Neural cell (in vitro differentiated cells): ENCODE data around the gene DMXL2. TPM values are rescaled to one million over a fixed set of nuclear protein-coding genes. Genes with fewer than 3 reads are reported as not detected.

Experiments used
- H2AFZ ChIP-seq: fragments of 200-600, 300-800 bp; sonication (generic), shearing (Covaris generic); 2 replicates; pipeline ENCODE4 v1.6.0; 2014; ENCODE audit warnings: low read depth, mild to moderate bottlenecking, antibody characterized with exemption, low read length, moderate library complexity
- H3F3A ChIP-seq: fragments of 200-600 bp; shearing (Covaris generic); 2 replicates; pipeline ENCODE4 v1.6.1; 2016; ENCODE audit warnings: mild to moderate bottlenecking, moderate library complexity, mixed read lengths, antibody characterized with exemption, low read length; ENCODE audit not compliant: insufficient read depth, poor library complexity, severe bottlenecking
- H3K27ac ChIP-seq: fragments of 200-600, 300-800 bp; sonication (generic), shearing (Covaris generic); 2 replicates; pipeline ENCODE4 v1.5.1; 2014; ENCODE audit warnings: mild to moderate bottlenecking, low read length, moderate library complexity
- H3K27me3 ChIP-seq: fragments of 300-800, 200-600 bp; sonication (generic), shearing (Covaris generic); 2 replicates; pipeline ENCODE4 v1.6.0; 2014; ENCODE audit warnings: mild to moderate bottlenecking, low read depth, low read length, moderate library complexity; ENCODE audit not compliant: insufficient read depth
- H3K36me3 ChIP-seq: fragments of 300-800, 200-600 bp; sonication (generic), shearing (Covaris generic); 2 replicates; pipeline ENCODE4 v1.5.1; 2014; ENCODE audit warnings: mild to moderate bottlenecking, antibody characterized with exemption, low read length, moderate library complexity; ENCODE audit not compliant: insufficient read depth
- H3K4me2 ChIP-seq: fragments of 300-800, 200-600 bp; sonication (generic), shearing (Covaris generic); 2 replicates; pipeline ENCODE4 v1.6.0; 2014; ENCODE audit warnings: mild to moderate bottlenecking, low read length
- H3K4me3 ChIP-seq: fragments of 300-800, 200-600 bp; sonication (generic), shearing (Covaris generic); 2 replicates; pipeline ENCODE4 v1.5.1; 2014; ENCODE audit warnings: mild to moderate bottlenecking, low read length, moderate library complexity
- H3K79me2 ChIP-seq: fragments of 200-600 bp; shearing (Covaris generic); replicated peaks from 2 replicates; pipeline ENCODE4 v1.6.0; 2014; ENCODE audit warnings: mild to moderate bottlenecking, low read length, moderate library complexity; ENCODE audit not compliant: insufficient read depth
- H3K9ac ChIP-seq: fragments of 300-800, 200-600 bp; sonication (generic), shearing (Covaris generic); 2 replicates; pipeline ENCODE4 v1.6.1; 2016; ENCODE audit warnings: mild to moderate bottlenecking, low read length, mixed read lengths
- H3K9me2 ChIP-seq: fragments of 200-600 bp; shearing (Covaris generic); 2 replicates; pipeline ENCODE4 v1.6.1; 2016; ENCODE audit warnings: mild to moderate bottlenecking, low read length, mixed read lengths; ENCODE audit not compliant: insufficient read depth
- H3K9me3 ChIP-seq: fragments of 200-600, 300-800 bp; sonication (generic), shearing (Covaris generic); 2 replicates; pipeline ENCODE4 v1.6.1; 2016; ENCODE audit warnings: mild to moderate bottlenecking, mixed run types, low read length, moderate library complexity, mixed read lengths
- H4K20me1 ChIP-seq: fragments of 200-600 bp; shearing (Covaris generic); 2 replicates; pipeline ENCODE4 v1.6.1; 2016; ENCODE audit warnings: mild to moderate bottlenecking, mixed run types; ENCODE audit not compliant: insufficient read depth
- EP300 ChIP-seq: fragments of 450-650 bp; conservative IDR thresholded peaks from 2 replicates; pipeline ENCODE4 v1.6.1; 2014; ENCODE audit warnings: antibody characterized with exemption, mild to moderate bottlenecking, moderate library complexity; ENCODE audit not compliant: poor library complexity, severe bottlenecking
- EZH2 ChIP-seq: fragments of 200-600, 300-800 bp; shearing (Covaris generic), sonication (generic); IDR thresholded peaks from 2 replicates; pipeline ENCODE4 v1.6.1; 2014; ENCODE audit warnings: antibody characterized with exemption, low read length, borderline replicate concordance, mild to moderate bottlenecking; ENCODE audit not compliant: insufficient read depth, poor library complexity, severe bottlenecking
- MXI1 ChIP-seq: fragments of 450-650 bp; conservative IDR thresholded peaks from 2 replicates; pipeline ENCODE4 v1.6.1; 2014; ENCODE audit warnings: antibody characterized with exemption, mild to moderate bottlenecking; ENCODE audit not compliant: poor library complexity, severe bottlenecking
- POLR2AphosphoS5 ChIP-seq: IDR thresholded peaks from 2 replicates; pipeline ENCODE4 v1.6.1; 2012
- RAD21 ChIP-seq: fragments of 450-650 bp; conservative IDR thresholded peaks from 2 replicates; pipeline ENCODE4 v1.6.1; 2014; ENCODE audit warnings: antibody characterized with exemption, mild to moderate bottlenecking, moderate library complexity
- SMC3 ChIP-seq: fragments of 450-650 bp; conservative IDR thresholded peaks from 2 replicates; pipeline ENCODE4 v1.6.1; 2014; ENCODE audit warnings: antibody characterized with exemption, mild to moderate bottlenecking, moderate library complexity; ENCODE audit not compliant: poor library complexity
- TAF1 ChIP-seq: IDR thresholded peaks from 2 replicates; pipeline ENCODE4 v1.6.1; 2012; ENCODE audit warnings: low read depth
- polyA plus RNA-seq: library from polyadenylated mRNA; depleted of rRNA; stranded (reverse); fragments of >200 nt; gene quantifications from 2 replicates; pipeline ENCODE4 v1.2.3, GENCODE V29; 2014
- TF ChIP-seq, protein P1 (sequence below): fragments of 450-650 bp; IDR thresholded peaks from 2 replicates; pipeline ENCODE4 v1.5.1; 2014; ENCODE audit warnings: antibody characterized with exemption, mild to moderate bottlenecking, moderate library complexity; ENCODE audit not compliant: poor library complexity, severe bottlenecking
- TF ChIP-seq, protein P2 (sequence below): IDR thresholded peaks from 2 replicates; pipeline ENCODE4 v1.6.1; 2012; ENCODE audit warnings: borderline replicate concordance

DMXL2 gene
- polyA plus RNA-seq, 1 donor from 2014 or later = 176 TPM

DNA sequence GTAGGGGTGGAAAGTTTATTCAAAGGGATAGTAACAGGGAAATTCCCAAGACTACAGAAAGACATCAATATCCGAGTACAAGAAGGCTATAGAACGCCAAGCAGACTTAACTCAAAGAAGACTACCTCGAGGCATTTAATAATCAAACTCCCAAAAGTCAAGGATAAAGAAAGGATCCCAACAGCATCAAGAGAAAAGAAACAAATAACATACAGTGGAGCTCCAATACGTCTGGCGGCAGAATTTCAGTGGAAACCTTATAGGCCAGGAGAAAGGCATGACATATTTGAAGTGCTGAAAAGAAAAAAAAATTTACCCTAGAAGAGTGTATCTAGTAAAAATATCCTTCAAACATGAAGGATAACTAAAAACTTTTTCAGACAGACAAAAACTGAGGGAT, 95.6 kb downstream of the DMXL2 start:
- H3K9me3 ChIP-seq = peaks cover 10% of the 10 kb centered on the region
- H3K79me2 ChIP-seq = no peaks in the 10 kb centered on the region
- no peak overlapping the region for H3K27ac ChIP-seq
- no peak overlapping the region for H2AFZ ChIP-seq
- H3F3A ChIP-seq = no peaks in the 10 kb centered on the region
- H3K27me3 ChIP-seq = no peaks in the 10 kb centered on the region
- TF ChIP-seq RAD21 = no peak
- TF ChIP-seq, protein P1, sequence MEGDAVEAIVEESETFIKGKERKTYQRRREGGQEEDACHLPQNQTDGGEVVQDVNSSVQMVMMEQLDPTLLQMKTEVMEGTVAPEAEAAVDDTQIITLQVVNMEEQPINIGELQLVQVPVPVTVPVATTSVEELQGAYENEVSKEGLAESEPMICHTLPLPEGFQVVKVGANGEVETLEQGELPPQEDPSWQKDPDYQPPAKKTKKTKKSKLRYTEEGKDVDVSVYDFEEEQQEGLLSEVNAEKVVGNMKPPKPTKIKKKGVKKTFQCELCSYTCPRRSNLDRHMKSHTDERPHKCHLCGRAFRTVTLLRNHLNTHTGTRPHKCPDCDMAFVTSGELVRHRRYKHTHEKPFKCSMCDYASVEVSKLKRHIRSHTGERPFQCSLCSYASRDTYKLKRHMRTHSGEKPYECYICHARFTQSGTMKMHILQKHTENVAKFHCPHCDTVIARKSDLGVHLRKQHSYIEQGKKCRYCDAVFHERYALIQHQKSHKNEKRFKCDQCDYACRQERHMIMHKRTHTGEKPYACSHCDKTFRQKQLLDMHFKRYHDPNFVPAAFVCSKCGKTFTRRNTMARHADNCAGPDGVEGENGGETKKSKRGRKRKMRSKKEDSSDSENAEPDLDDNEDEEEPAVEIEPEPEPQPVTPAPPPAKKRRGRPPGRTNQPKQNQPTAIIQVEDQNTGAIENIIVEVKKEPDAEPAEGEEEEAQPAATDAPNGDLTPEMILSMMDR = no peak
- no peak for TF ChIP-seq EZH2
- no peak for TF ChIP-seq SMC3
- no peak for TF ChIP-seq POLR2AphosphoS5
- TF ChIP-seq, protein P2, sequence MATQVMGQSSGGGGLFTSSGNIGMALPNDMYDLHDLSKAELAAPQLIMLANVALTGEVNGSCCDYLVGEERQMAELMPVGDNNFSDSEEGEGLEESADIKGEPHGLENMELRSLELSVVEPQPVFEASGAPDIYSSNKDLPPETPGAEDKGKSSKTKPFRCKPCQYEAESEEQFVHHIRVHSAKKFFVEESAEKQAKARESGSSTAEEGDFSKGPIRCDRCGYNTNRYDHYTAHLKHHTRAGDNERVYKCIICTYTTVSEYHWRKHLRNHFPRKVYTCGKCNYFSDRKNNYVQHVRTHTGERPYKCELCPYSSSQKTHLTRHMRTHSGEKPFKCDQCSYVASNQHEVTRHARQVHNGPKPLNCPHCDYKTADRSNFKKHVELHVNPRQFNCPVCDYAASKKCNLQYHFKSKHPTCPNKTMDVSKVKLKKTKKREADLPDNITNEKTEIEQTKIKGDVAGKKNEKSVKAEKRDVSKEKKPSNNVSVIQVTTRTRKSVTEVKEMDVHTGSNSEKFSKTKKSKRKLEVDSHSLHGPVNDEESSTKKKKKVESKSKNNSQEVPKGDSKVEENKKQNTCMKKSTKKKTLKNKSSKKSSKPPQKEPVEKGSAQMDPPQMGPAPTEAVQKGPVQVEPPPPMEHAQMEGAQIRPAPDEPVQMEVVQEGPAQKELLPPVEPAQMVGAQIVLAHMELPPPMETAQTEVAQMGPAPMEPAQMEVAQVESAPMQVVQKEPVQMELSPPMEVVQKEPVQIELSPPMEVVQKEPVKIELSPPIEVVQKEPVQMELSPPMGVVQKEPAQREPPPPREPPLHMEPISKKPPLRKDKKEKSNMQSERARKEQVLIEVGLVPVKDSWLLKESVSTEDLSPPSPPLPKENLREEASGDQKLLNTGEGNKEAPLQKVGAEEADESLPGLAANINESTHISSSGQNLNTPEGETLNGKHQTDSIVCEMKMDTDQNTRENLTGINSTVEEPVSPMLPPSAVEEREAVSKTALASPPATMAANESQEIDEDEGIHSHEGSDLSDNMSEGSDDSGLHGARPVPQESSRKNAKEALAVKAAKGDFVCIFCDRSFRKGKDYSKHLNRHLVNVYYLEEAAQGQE = no peak
- TF ChIP-seq EP300 = no peak
- TF ChIP-seq MXI1 = no peak
- TF ChIP-seq TAF1 = no peak
- H3K36me3 ChIP-seq = peaks cover 10% of the 10 kb centered on the region
- H3K4me3 ChIP-seq = no peak overlapping the region
- H3K4me2 ChIP-seq = no peak overlapping the region
- H3K9ac ChIP-seq = no peak overlapping the region
- H3K9me2 ChIP-seq = no peaks in the 10 kb centered on the region
- H4K20me1 ChIP-seq = no peaks in the 10 kb centered on the region

DNA sequence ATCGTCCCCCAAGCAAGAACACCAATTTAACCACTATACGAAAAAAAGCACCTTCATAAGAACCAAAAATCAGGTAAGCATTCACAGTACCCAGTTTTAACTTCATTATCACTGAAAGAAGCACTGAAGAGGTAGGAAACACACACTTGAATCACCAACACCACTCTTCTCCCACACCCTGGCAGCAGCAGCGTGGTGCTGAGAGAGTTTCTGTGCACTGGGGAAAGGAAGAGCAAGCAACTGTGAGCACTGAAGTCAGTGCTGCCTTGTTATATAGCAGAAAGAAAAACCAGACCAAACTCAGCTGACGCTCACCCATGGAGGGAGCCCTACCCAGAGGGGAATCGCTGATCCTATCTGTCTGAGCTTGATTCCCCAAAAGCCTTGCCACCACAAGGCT, 98.2 kb downstream of the DMXL2 start:
- H3K9me2 ChIP-seq = no peaks in the 10 kb centered on the region
- H3F3A ChIP-seq = no peaks in the 10 kb centered on the region
- H3K9me3 ChIP-seq = no peaks in the 10 kb centered on the region
- TF ChIP-seq, protein P1 = no peak
- TF ChIP-seq, protein P2 = no peak
- TF ChIP-seq RAD21 (no peak), MXI1 (no peak), TAF1 (no peak), EP300 (no peak), EZH2 (no peak)
- no peak overlapping the region for H3K4me3 ChIP-seq
- no peaks in the 10 kb centered on the region for H3K27me3 ChIP-seq
- no peak overlapping the region for H3K4me2 ChIP-seq
- no peaks in the 10 kb centered on the region for H3K79me2 ChIP-seq
- H4K20me1 ChIP-seq = no peaks in the 10 kb centered on the region
- no peak overlapping the region for H3K9ac ChIP-seq
- no peak overlapping the region for H2AFZ ChIP-seq
- H3K27ac ChIP-seq = no peak overlapping the region
- peaks cover 3% of the 10 kb centered on the region for H3K36me3 ChIP-seq
